BLaER1 (cell line): ENCODE measurements around the gene ZNF154.
A peak's percentile ranks its signal among the peaks of the same experiment; 100 is the strongest.

Experiments
- H3K27ac ChIP-seq: shearing (Covaris generic); formaldehyde crosslinking; 2 replicates; pipeline ENCODE4 v1.8.1; 2022
- H3K27me3 ChIP-seq: shearing (Covaris generic); formaldehyde crosslinking; 2 replicates; pipeline ENCODE4 v1.8.1; 2022
- H3K36me3 ChIP-seq: shearing (Covaris generic); formaldehyde crosslinking; 2 replicates; pipeline ENCODE4 v1.8.1; 2022
- H3K4me1 ChIP-seq: shearing (Covaris generic); formaldehyde crosslinking; 2 replicates; pipeline ENCODE4 v1.8.1; 2022
- H3K4me2 ChIP-seq: shearing (Covaris generic); formaldehyde crosslinking; 2 replicates; pipeline ENCODE4 v1.8.1; 2022
- H3K4me3 ChIP-seq: shearing (Covaris generic); formaldehyde crosslinking; 2 replicates; pipeline ENCODE4 v1.8.1; 2022
- H3K9ac ChIP-seq: shearing (Covaris generic); formaldehyde crosslinking; 2 replicates; pipeline ENCODE4 v1.8.1; 2022
- H3K9me3 ChIP-seq: shearing (Covaris generic); formaldehyde crosslinking; 2 replicates; pipeline ENCODE4 v1.8.1; 2022
- H4K20me1 ChIP-seq: shearing (Covaris generic); formaldehyde crosslinking; 2 replicates; pipeline ENCODE4 v1.8.1; 2022
- Cebpa-rat ChIP-seq: shearing (Covaris generic); IDR thresholded peaks from 2 replicates; pipeline ENCODE4 v1.8.1; 2022

Gene ZNF154

DNA sequence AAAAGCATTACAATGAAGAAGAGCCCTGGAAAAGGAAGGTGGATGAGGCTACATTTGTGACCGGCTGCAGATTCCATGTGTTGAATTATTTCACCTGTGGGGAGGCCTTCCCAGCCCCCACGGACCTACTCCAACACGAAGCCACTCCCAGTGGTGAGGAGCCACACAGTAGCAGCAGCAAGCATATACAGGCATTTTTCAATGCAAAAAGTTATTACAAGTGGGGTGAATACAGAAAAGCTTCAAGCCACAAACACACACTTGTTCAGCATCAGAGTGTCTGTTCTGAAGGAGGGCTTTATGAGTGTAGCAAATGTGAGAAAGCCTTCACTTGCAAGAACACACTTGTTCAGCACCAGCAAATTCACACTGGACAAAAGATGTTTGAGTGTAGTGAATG is 22.3 kb downstream of the ZNF154 start:
- peaks cover 17% of the 10 kb centered on the region; the same call in 1 of the 2 replicates for H4K20me1 ChIP-seq
- H3K27me3 ChIP-seq: 0 out of 2 replicates have a peak, but pooled peaks cover 5% of the 10 kb centered on the region
- H3K4me1 ChIP-seq: peaks cover 10% of the 10 kb centered on the region
- H3K9ac ChIP-seq: no peak overlapping the region
- H3K36me3 ChIP-seq: peaks cover 83% of the 10 kb centered on the region
- no peak for TF ChIP-seq Cebpa-rat
- no peak overlapping the region for H3K4me2 ChIP-seq
- H3K9me3 ChIP-seq: peaks cover 93% of the 10 kb centered on the region
- H3K4me3 ChIP-seq: peak overlapping the region; percentile 94
- H3K27ac ChIP-seq: no peak overlapping the region

DNA sequence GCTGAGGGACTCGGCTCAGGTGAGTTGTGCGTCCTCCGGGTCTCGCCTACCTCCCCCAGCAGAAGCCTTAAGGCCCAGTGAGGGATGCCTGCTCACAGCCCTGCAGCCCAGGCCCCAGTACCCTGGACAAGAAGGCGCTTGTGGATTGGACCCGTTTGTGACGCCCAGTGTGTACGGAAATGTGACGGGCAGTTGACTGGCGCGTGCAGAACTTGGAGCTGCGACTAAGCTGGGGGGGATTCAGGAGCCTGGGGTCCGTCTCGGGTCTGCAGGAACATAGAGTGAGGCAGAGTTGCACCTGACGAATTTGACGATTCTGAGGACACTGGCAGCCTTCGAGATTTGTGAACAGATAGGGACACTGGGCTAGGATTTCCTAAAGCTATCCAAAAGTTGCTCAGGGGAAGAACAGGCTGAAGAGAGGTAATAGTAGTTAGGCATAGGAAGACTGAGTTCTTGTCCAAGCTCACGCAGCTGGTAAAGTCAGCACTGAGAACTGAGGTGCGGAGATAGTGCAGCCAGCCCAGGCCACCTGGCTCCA is 26.7 kb downstream of the ZNF154 start:
- peaks cover 43% of the 10 kb centered on the region for H3K36me3 ChIP-seq
- H3K4me2 ChIP-seq: peak overlapping the region; percentile 95
- peaks cover 49% of the 10 kb centered on the region for H3K9me3 ChIP-seq
- peak overlapping the region; percentile 93 for H3K9ac ChIP-seq
- H4K20me1 ChIP-seq: peaks cover 17% of the 10 kb centered on the region; the same call in 1 of the 2 replicates
- peak overlapping the region; percentile 94 for H3K4me3 ChIP-seq
- no peak for TF ChIP-seq Cebpa-rat
- H3K4me1 ChIP-seq: peaks cover 19% of the 10 kb centered on the region
- H3K27me3 ChIP-seq: 0 out of 2 replicates have a peak, but pooled peaks cover 5% of the 10 kb centered on the region
- peak overlapping the region; percentile 92 for H3K27ac ChIP-seq

DNA sequence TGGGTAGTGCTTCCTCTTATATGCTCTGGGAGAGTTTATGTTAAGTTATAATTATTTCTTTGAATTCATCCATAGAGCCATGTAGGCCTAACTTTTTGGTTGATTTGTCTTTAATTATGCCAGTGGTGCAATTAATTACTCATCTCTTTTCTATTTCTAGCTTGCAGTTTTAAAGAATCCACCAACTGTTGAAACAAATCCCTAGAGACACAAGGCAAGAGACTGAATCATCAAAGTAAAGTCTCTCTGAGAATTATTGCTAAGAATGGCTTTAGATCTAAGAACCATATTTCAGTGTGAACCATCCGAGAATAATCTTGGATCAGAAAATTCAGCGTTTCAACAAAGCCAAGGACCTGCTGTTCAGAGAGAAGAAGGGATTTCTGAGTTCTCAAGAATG is 33.1 kb downstream of the ZNF154 start:
- no peak for TF ChIP-seq Cebpa-rat
- H3K4me3 ChIP-seq: no peak overlapping the region
- no peaks in the 10 kb centered on the region for H3K9me3 ChIP-seq
- H3K36me3 ChIP-seq: no peaks in the 10 kb centered on the region
- H3K9ac ChIP-seq: no peak overlapping the region; the same call in 1 of the 2 replicates
- H3K4me2 ChIP-seq: peak overlapping the region; percentile 64
- no peaks in the 10 kb centered on the region for H4K20me1 ChIP-seq
- no peak overlapping the region for H3K27ac ChIP-seq
- H3K4me1 ChIP-seq: peaks cover 29% of the 10 kb centered on the region
- no peaks in the 10 kb centered on the region for H3K27me3 ChIP-seq

DNA sequence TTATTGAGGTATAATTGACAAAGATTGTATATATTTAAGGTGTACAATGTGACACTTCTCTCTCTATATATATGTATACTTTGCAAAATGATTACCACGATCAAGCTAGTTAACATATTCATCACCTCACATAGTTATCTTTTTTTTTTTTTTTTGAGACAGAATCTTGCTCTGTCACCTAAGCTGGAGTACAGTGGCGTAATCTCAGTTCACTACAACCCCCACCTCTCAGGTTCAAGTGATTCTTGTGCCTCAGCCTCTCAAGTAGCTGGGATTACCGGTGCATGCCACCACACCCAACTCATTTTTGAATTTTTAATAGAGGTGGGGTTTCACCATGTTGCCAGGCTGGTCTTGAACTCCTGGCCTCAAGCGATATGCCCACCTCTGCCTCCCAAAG is 36.5 kb downstream of the ZNF154 start:
- Histone ChIP-seq H3K27me3 (no peaks in the 10 kb centered on the region), H3K36me3 (no peaks in the 10 kb centered on the region), H3K4me1 (peaks cover 21% of the 10 kb centered on the region), H3K4me3 (no peak overlapping the region), H3K27ac (no peak overlapping the region), H3K9me3 (no peaks in the 10 kb centered on the region), H3K4me2 (no peak overlapping the region), H3K9ac (no peak overlapping the region), H4K20me1 (no peaks in the 10 kb centered on the region)
- no peak for TF ChIP-seq Cebpa-rat

DNA sequence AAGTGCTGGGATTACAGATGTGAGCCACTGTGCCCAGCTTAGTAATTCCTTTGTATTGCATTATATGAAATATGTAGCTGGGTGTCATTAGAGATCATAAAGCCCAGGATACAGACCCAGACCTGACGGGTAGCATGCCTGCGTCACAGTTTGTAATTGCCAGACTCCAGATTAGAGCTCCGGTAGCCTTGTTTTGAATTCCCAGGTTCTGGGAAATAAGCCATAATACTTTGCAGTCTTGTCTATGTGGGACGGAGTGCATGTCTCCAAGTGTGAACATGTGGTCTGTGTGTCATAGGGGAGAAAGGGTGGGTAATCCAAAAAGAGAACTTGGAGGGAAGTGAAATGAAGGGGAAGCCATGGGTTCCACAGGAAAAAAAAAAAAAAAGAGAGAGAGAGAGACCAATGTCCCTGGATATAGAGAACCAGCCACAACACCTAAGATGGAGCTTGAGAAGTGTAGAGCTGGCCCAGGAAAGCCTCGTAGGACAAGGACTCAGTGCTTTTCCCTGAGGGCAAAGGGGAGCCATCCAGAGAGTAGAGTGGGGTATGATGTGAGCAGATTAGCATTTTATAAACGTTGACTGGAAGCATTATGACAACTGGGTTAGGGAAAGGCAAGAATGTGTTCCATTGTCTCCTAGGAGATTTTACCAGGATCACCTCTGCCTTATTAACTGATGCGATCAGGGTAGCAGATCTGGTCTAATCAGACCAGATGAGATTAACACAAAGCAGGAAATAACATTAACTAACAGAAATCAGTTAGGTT is 37.7 kb downstream of the ZNF154 start:
- peaks cover under 1% of the 10 kb centered on the region; the same call in 1 of the 2 replicates for H3K27me3 ChIP-seq
- no peaks in the 10 kb centered on the region for H4K20me1 ChIP-seq
- H3K27ac ChIP-seq: no peak overlapping the region
- TF ChIP-seq Cebpa-rat: no peak
- no peak overlapping the region for H3K4me2 ChIP-seq
- H3K36me3 ChIP-seq: no peaks in the 10 kb centered on the region
- H3K9me3 ChIP-seq: no peaks in the 10 kb centered on the region
- no peak overlapping the region for H3K4me3 ChIP-seq
- peaks cover 15% of the 10 kb centered on the region for H3K4me1 ChIP-seq
- H3K9ac ChIP-seq: no peak overlapping the region

DNA sequence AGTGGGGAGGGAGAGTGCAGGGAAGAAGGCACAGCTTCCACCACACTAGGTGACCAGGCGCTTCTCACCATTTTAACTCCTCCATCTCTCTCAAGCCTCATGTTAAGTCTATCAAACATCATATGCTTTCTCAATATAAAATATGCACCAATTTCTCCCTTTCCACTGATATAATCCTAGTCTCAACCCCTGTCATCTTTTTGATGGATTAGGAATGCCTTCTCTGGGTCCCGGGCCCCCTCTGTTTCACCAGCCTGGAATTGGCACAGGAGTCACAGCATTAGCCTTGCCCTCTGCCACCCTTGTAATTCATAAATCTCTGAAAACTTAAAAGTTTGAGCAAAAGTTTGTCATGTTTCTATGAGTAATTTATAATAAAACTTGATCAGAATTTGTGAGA is 40.4 kb downstream of the ZNF154 start, which contains the start of gene ZSCAN4:
Gene ZSCAN4, plus strand, starts transcription at position 301 of the 400 bp plus-strand sequence. CDS start 7,211 bp downstream, outside the sequence.
- H3K36me3 ChIP-seq: no peaks in the 10 kb centered on the region

DNA sequence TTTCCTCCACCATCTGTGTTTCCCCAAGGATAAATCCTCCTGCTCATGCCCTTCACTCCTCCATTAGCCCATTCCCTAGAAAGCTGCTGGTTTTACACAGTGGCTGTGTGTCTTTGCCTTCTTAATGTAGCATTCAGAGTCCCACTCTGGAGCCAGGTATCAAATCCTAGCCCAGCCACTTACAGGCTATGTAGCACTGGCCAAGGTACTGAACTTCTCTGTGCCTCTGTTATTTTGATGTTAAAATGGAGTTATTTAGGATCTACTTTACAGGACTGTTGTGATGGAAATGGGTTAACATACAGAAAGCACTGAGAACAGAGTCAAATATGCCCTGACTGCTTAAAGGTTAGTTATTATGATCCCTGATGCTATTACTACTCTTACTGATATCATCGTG is 41.8 kb downstream of the ZNF154 start:
- no peak for TF ChIP-seq Cebpa-rat
- Histone ChIP-seq H3K27ac (no peak overlapping the region), H3K4me3 (no peak overlapping the region), H3K9ac (no peak overlapping the region), H4K20me1 (no peaks in the 10 kb centered on the region), H3K4me1 (peaks cover 16% of the 10 kb centered on the region), H3K36me3 (no peaks in the 10 kb centered on the region), H3K27me3 (peaks cover 39% of the 10 kb centered on the region), H3K4me2 (no peak overlapping the region), H3K9me3 (no peaks in the 10 kb centered on the region)

More for the DNA sequence above, 40.4 kb downstream of the ZNF154 start, which contains the start of gene ZSCAN4:
- no peak within 1 kb of the TSS for H3K9ac ChIP-seq
- no peaks in the 10 kb centered on the region for H3K9me3 ChIP-seq
- H3K27me3 ChIP-seq: peaks cover 27% of the 10 kb centered on the region
- H4K20me1 ChIP-seq: no peaks in the 10 kb centered on the region
- H3K27ac ChIP-seq: no peak within 1 kb of the TSS
- H3K4me3 ChIP-seq: no peak within 1 kb of the TSS
- peaks cover 13% of the 10 kb centered on the region for H3K4me1 ChIP-seq
- TF ChIP-seq Cebpa-rat: no peak
- no peak within 1 kb of the TSS for H3K4me2 ChIP-seq

DNA sequence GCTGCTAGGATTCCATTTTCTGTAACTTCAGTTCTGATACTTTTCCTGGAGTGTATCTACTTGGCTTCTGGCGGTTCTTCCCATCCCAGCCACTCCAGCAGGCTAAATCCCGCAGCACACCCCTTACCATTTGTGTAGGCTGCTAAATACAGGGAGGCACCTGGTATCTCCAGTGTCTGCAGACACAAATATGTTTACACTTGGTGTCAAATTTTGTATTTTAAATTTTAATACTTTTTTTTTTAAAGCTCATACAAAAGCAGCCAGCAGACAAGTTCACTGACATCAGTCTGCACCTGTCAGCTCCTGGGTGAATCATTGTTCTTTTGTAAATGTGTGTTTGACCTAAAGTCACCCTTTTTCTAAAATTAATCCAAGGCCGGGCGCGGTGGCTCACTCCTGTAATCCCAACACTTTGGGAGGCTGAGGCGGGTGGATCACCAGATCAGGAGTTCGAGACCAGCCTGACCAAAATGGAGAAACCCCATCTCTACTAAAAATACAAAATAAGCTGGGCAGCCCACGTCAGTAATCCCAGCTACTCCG is 43.7 kb downstream of the ZNF154 start:
- no peaks in the 10 kb centered on the region for H3K9me3 ChIP-seq
- no peak overlapping the region for H3K9ac ChIP-seq
- H3K27ac ChIP-seq: no peak overlapping the region
- no peak for TF ChIP-seq Cebpa-rat
- H3K4me3 ChIP-seq: no peak overlapping the region
- H3K36me3 ChIP-seq: no peaks in the 10 kb centered on the region
- peaks cover 39% of the 10 kb centered on the region for H3K27me3 ChIP-seq
- no peak overlapping the region for H3K4me2 ChIP-seq
- H4K20me1 ChIP-seq: no peaks in the 10 kb centered on the region
- peaks cover 16% of the 10 kb centered on the region for H3K4me1 ChIP-seq

DNA sequence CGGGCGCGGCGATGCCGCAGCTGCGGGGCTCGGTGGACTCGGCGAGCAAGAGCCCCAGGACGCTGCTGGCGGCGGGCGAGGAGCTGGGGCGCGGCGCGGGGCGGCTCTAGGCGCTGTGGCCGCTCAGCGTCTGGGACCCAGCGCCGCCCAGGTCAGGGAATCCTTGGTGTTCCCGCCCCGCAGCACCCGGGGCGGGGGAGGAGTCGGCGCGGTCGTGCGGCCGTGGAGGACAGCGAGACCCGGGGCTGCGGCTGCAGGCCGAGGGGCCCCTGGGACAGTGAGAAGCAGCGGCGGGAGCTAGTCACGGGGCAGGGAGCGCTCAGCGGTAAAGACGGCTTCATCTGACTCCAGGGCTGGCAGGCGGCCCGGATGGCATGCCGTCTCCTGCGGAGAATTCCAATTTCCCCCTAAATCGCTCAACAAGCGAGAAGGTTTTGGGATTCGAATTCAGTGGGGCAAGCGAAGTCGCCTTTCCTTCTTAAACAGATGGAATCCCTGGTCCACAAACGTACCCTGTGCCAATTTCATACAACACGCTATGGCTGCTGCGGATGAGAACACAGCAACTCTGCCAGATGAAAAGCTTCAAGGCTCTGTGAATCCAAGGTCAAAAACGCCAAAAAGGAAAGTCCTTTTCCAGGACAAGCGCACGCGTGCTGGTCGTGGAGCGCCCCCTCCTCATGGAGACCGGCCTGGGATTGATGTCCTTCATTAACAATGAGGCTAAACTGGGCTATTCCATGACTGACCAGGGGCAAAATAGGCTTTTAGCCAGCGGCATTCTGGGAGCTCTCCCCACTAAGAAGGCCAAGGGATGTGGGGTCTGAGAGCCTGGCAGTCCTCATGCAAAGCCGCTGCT is 44.5 kb downstream of the ZNF154 start:
- peaks cover 39% of the 10 kb centered on the region for H3K27me3 ChIP-seq
- no peaks in the 10 kb centered on the region for H3K9me3 ChIP-seq
- H3K27ac ChIP-seq: no peak overlapping the region
- peak overlapping the region; percentile 67 for H3K4me3 ChIP-seq
- no peak for TF ChIP-seq Cebpa-rat
- peak overlapping the region; percentile 60 for H3K9ac ChIP-seq
- H3K4me1 ChIP-seq: peaks cover 16% of the 10 kb centered on the region
- H3K4me2 ChIP-seq: peak overlapping the region; percentile 90
- H3K36me3 ChIP-seq: no peaks in the 10 kb centered on the region
- no peaks in the 10 kb centered on the region for H4K20me1 ChIP-seq
